Measurements from ENCODE around the gene CD180. TPM values are rescaled to one million over a fixed set of nuclear protein-coding genes. Genes with fewer than 3 reads are reported as not detected.

The CD180 gene
- total RNA-seq, 1 donor from 2014 or later: 0.04 TPM

DNA sequence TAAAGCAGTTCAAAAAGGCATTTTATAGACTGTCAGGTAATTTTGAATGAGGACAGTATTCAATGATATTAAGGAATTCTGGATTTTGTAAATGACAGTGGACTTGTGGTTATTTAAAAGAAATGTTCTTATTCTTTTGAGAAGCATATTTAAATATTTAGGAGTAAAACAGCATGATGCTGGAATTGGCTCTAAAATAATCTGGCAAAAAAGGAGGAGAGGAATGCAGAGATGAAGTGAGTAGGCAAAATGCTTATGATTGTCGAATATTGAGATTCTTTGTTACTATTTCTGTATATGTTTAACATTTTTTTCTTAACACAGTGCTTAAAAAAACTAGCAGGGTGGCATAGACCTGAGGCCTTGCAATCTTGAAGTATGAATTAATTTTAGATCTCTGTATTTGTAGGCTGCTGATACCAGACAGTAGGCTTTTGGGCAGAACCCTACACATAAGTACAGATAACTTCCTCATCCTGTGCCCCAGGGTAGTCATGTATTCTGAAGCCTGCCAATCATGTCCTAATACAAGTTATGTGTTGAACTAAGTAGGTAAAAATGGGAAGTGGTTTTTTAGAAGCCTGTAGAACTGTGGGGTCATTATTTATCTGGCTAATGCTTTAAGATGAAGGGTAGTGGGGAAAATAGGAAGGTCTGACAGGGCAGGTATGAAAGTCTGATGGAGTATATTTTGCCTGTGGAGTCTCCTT is 9.4 kb downstream of the CD180 start:
- TF ChIP-seq, protein P1, sequence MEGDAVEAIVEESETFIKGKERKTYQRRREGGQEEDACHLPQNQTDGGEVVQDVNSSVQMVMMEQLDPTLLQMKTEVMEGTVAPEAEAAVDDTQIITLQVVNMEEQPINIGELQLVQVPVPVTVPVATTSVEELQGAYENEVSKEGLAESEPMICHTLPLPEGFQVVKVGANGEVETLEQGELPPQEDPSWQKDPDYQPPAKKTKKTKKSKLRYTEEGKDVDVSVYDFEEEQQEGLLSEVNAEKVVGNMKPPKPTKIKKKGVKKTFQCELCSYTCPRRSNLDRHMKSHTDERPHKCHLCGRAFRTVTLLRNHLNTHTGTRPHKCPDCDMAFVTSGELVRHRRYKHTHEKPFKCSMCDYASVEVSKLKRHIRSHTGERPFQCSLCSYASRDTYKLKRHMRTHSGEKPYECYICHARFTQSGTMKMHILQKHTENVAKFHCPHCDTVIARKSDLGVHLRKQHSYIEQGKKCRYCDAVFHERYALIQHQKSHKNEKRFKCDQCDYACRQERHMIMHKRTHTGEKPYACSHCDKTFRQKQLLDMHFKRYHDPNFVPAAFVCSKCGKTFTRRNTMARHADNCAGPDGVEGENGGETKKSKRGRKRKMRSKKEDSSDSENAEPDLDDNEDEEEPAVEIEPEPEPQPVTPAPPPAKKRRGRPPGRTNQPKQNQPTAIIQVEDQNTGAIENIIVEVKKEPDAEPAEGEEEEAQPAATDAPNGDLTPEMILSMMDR (IDR thresholded peaks at IDR 0.05; ENCODE audit: insufficient read depth, low read length, poor library complexity, severe bottlenecking): no peak
- H3K36me3 ChIP-seq (ENCODE audit: control insufficient read depth, insufficient read depth, low read length): no peaks in the 10 kb centered on the region
- H3K4me3 ChIP-seq (ENCODE audit: low read depth, low read length): no peak overlapping the region
- no peak for DNase-seq (ENCODE audit: low read depth)
- no peaks in the 10 kb centered on the region for H3K27me3 ChIP-seq (ENCODE audit: control insufficient read depth, insufficient read depth, low read length)

DNA sequence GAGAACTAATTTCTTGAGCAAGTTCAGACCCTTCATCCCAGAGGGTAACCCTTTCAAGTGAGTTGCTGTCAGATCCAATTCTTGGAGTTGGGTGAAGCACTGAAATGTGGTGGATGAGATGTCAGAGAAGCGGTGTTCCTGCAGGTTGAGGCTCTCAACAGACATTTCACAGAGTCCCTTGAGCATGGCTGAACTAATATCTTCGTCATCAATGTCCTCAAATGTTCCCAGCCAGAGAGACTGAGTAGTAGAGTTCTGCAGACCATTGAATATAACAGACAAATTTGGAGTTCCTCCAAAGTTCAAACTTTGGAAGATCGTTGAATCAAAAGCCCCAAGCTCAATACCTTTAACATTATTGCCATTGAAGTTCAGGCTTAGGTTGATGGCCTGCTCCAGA is 12.7 kb downstream of the CD180 start:
- H3K27me3 ChIP-seq (ENCODE audit: control insufficient read depth, insufficient read depth, low read length): no peaks in the 10 kb centered on the region
- no peaks in the 10 kb centered on the region for H3K36me3 ChIP-seq (ENCODE audit: control insufficient read depth, insufficient read depth, low read length)
- no peak for DNase-seq (ENCODE audit: low read depth)
- no peak overlapping the region for H3K4me3 ChIP-seq (ENCODE audit: low read depth, low read length)
- TF ChIP-seq, protein P1 (IDR thresholded peaks at IDR 0.05; ENCODE audit: insufficient read depth, low read length, poor library complexity, severe bottlenecking): no peak

DNA sequence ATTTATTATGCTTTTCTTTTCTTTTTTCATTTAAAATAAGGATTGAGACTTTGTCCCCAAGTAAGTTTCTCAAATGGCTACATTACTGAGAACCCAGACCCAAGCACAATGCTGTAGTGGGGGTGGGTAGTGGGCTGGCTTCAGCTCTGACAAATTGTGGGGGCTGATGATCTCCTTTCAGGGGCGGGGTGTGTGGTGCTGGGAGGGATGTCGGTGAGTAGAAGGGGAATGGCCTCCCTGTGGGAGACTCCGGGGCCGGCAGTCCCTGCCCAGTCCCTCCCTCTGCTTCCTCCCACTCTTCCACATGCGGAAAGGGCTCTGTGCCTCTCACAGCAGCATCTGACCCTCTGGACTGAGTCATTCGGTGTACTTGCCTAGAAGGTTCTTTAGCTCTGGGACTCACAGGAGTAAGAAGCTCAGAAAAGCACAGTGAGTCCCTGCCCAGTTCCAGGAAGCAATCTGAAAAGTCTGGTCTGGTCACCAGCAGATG is 14.3 kb downstream of the CD180 start:
- no peak overlapping the region for H3K4me3 ChIP-seq (ENCODE audit: low read depth, low read length)
- TF ChIP-seq, protein P1 (IDR thresholded peaks at IDR 0.05; ENCODE audit: insufficient read depth, low read length, poor library complexity, severe bottlenecking): no peak
- DNase-seq (ENCODE audit: low read depth): peak; percentile 53
- no peaks in the 10 kb centered on the region for H3K27me3 ChIP-seq (ENCODE audit: control insufficient read depth, insufficient read depth, low read length)
- no peaks in the 10 kb centered on the region for H3K36me3 ChIP-seq (ENCODE audit: control insufficient read depth, insufficient read depth, low read length)

DNA sequence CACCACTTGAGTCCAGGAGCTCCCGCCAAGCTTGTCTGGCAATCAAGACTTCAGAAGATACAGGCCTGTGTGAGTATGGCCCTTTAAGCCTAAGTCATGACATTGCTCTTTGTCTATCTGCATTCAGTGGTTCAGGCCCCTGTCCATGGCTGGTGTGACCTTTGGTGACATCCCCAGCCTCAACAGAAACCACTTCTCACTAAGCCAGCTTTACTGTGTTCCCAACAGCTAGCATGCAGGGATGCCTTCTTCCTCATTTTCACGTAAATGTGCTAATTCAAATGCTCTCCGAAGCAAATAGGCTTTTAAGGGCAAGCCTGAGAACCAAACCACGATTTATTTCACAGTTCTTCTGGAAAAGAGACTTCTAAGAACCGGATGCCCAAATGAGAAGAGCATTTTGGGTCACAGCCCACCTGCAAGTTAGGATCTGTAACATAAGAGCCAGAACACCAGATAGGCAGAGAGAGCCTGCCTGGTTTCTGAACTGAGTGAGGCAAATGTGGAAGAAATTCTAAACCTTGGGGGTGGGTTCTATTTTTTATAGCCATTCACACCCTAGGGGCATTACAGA is 14.9 kb downstream of the CD180 start:
- DNase-seq (ENCODE audit: low read depth): no peak
- TF ChIP-seq, protein P1 (IDR thresholded peaks at IDR 0.05; ENCODE audit: insufficient read depth, low read length, poor library complexity, severe bottlenecking): no peak
- Histone ChIP-seq H3K4me3 (ENCODE audit: low read depth, low read length) (no peak overlapping the region), H3K36me3 (ENCODE audit: control insufficient read depth, insufficient read depth, low read length) (no peaks in the 10 kb centered on the region), H3K27me3 (ENCODE audit: control insufficient read depth, insufficient read depth, low read length) (no peaks in the 10 kb centered on the region)

DNA sequence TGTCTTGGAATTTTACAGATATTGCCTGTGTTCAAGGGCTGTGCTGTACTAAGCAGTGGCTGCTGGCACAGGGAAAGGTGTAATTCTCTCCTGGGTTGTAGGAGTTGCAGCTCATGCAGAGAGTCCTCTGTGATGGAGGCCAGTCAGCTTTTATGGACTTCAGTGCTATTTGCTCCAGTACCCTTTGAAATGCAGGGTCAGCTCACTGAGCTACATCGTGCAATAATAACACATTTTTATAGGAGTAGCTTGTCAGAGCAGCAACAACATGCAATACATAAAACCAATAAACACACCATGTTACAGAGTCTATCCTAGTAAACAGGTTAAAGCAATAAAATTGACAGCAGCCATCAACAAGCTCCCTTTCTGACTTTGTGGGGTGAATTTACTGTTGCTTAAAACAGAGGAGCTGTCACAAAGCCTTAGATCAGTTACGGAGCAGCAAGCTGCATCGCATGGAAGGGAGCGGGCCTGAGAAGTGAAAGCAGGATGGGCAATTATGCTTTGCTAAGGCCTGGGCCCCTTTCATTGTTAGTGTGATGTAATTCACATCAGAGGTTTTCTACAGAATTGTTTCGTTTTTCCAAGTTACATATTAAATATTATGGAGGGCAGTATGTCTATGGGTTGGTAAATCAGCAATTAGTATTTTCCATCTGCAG is 16.8 kb downstream of the CD180 start:
- H3K27me3 ChIP-seq (ENCODE audit: control insufficient read depth, insufficient read depth, low read length): no peaks in the 10 kb centered on the region
- TF ChIP-seq, protein P1 (IDR thresholded peaks at IDR 0.05; ENCODE audit: insufficient read depth, low read length, poor library complexity, severe bottlenecking): no peak
- no peak for DNase-seq (ENCODE audit: low read depth)
- no peak overlapping the region for H3K4me3 ChIP-seq (ENCODE audit: low read depth, low read length)
- H3K36me3 ChIP-seq (ENCODE audit: control insufficient read depth, insufficient read depth, low read length): no peaks in the 10 kb centered on the region

Measured in kidney epithelial cell (primary cell).